Measurements from ENCODE around the gene RXYLT1. TPM values are rescaled to one million over a fixed set of nuclear protein-coding genes. Genes with fewer than 3 reads are reported as not detected.

The RXYLT1 gene
- total RNA-seq, 1 experiment from 2014 or later: 9.8 TPM

GRCh38 chr12:63777340-63777739, 2.4 kb upstream of the RXYLT1 start (continued):
- no peak for TF ChIP-seq NR2C2 (CRISPR knock-in tag; IDR thresholded peaks at IDR 0.05)
- no peak for TF ChIP-seq ZNF396 (CRISPR knock-in tag; IDR thresholded peaks at IDR 0.05; ENCODE audit: borderline replicate concordance)
- TF ChIP-seq, protein P1, sequence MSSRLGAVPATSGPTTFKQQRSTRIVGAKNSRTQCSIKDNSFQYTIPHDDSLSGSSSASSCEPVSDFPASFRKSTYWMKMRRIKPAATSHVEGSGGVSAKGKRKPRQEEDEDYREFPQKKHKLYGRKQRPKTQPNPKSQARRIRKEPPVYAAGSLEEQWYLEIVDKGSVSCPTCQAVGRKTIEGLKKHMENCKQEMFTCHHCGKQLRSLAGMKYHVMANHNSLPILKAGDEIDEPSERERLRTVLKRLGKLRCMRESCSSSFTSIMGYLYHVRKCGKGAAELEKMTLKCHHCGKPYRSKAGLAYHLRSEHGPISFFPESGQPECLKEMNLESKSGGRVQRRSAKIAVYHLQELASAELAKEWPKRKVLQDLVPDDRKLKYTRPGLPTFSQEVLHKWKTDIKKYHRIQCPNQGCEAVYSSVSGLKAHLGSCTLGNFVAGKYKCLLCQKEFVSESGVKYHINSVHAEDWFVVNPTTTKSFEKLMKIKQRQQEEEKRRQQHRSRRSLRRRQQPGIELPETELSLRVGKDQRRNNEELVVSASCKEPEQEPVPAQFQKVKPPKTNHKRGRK (CRISPR knock-in tag; IDR thresholded peaks at IDR 0.05; ENCODE audit: borderline replicate concordance): no peak
- TF ChIP-seq PREB (CRISPR knock-in tag; IDR thresholded peaks at IDR 0.05; ENCODE audit: borderline replicate concordance): no peak
- TF ChIP-seq GTF2I (CRISPR knock-in tag; conservative IDR thresholded peaks at IDR 0.05): no peak
- TF ChIP-seq TEAD4 (CRISPR knock-in tag; IDR thresholded peaks at IDR 0.05): no peak
- no peak for TF ChIP-seq ZSCAN18 (CRISPR knock-in tag; IDR thresholded peaks at IDR 0.05)
- TF ChIP-seq ETV6 (CRISPR knock-in tag; IDR thresholded peaks at IDR 0.05): no peak
- TF ChIP-seq NFE2L1 (CRISPR knock-in tag; IDR thresholded peaks at IDR 0.05): no peak
- no peak for TF ChIP-seq E2F4 (CRISPR knock-in tag; IDR thresholded peaks at IDR 0.05; ENCODE audit: borderline replicate concordance, low read depth)
- no peak for TF ChIP-seq MLX (CRISPR knock-in tag; IDR thresholded peaks at IDR 0.05)
- no peak for TF ChIP-seq PRRX2 (CRISPR knock-in tag; IDR thresholded peaks at IDR 0.05)

DNA sequence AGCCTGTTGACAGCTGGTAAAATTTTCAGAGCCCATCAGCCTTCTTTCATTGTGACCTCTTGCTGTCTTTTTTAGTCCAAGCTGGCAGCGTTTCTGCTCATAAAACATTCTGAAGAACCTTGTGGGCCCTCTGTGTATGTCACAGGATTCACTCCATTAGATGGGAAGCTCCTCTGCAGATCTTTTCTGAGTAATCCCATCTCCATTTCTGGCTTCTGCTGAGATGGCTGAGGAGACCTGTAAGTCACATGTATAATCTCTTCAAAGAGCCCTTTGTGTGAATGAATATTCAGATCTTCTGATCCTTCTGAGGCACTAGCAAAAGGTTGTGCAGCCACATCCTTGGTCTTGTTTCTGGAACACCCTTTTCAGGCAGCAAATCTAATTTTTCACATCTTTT, 2.8 kb downstream of the RXYLT1 start:
- Mint-ChIP-seq H3K27me3 (ENCODE audit: low read depth) (peaks cover 11% of the 10 kb centered on the region), H3K27ac (no peak overlapping the region), H3K36me3 (peaks cover 18% of the 10 kb centered on the region), H3K4me3 (no peak overlapping the region), H3K9me3 (no peaks in the 10 kb centered on the region), H3K4me1 (peaks cover 14% of the 10 kb centered on the region)
- DNase-seq (ENCODE audit: low spot score) (no peak), ATAC-seq (no peak)
- ChIA-PET POLR2A (no interaction called here), CTCF (interaction anchor here (0.7 kb wide), 1 partner anchor 847 kb away, joined by 3 read pairs; no protein-coding TSS in a partner anchor)
- TF ChIP-seq ATF2 (CRISPR knock-in tag; IDR thresholded peaks at IDR 0.05; ENCODE audit: borderline replicate concordance, low read depth) (no peak), AR (CRISPR knock-in tag; IDR thresholded peaks at IDR 0.05) (no peak), ATF6 (CRISPR knock-in tag; IDR thresholded peaks at IDR 0.05) (no peak), NR2C2 (CRISPR knock-in tag; IDR thresholded peaks at IDR 0.05) (no peak), FOXK1 (CRISPR knock-in tag; IDR thresholded peaks at IDR 0.05) (no peak), KAT7 (CRISPR knock-in tag; IDR thresholded peaks at IDR 0.05; ENCODE audit: borderline replicate concordance) (no peak), GABPB1 (CRISPR knock-in tag; IDR thresholded peaks at IDR 0.05) (no peak), NR3C1 (CRISPR knock-in tag; conservative IDR thresholded peaks at IDR 0.05; ENCODE audit: low read depth) (no peak), SOX15 (CRISPR knock-in tag; IDR thresholded peaks at IDR 0.05) (no peak), ZNF396 (CRISPR knock-in tag; IDR thresholded peaks at IDR 0.05; ENCODE audit: borderline replicate concordance) (no peak), CBFB (CRISPR knock-in tag; IDR thresholded peaks at IDR 0.05; ENCODE audit: low read depth) (no peak), NFYB (CRISPR knock-in tag; conservative IDR thresholded peaks at IDR 0.05; ENCODE audit: low read depth) (no peak), ZNF138 (CRISPR knock-in tag; conservative IDR thresholded peaks at IDR 0.05) (no peak), ZSCAN18 (CRISPR knock-in tag; IDR thresholded peaks at IDR 0.05) (no peak)
